Smooth muscle cell of the brain vasculature (primary cell): Measurements from ENCODE around the gene GNG5.
"Not testable (repeated sequence)": the region's sequence is repeated elsewhere in the genome, so short reads cannot be mapped to it uniquely, and the experiment has no call there.

Experiments
- DNase-seq: peaks from one replicate; pipeline ENCODE4 v3.0.0-alpha.2; 2012; ENCODE audit warnings: low read depth, low spot score

The GNG5 gene

GRCh38 chr1:84506002-84506728, at the start of gene GNG5, which contains the start of gene SPATA1:
TSS of gene GNG5 (minus strand) at chr1:84506581. CDS start at chr1:84506091, 490 bp downstream.
TSS of gene SPATA1 (plus strand) at chr1:84506386. CDS start at chr1:84516360, 9,974 bp downstream.
- DNase-seq: peak; percentile 90

GRCh38 chr1:84550826-84551225, 44.4 kb upstream of the GNG5 start:
- no peak for DNase-seq

DNA sequence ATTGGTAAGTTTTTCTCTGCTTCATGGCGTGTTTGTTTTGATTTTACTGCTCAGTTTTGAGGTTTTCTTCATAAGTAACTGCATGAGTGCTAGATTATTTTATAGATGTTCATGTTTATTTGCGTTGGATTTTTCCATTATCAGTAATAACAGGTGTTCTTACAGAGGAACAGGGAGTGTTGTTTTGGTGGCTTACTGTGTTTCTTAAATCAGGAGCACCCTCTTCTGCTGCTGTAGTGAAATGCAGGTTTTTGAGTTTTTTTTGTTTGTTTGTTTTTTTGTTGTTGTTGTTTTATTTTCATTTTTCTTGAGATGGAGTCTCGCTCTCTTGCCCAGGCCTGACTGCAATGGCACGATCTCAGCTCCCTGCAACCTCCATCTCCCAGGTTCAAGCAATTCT, 35.3 kb upstream of the GNG5 start:
- DNase-seq: no peak

DNA sequence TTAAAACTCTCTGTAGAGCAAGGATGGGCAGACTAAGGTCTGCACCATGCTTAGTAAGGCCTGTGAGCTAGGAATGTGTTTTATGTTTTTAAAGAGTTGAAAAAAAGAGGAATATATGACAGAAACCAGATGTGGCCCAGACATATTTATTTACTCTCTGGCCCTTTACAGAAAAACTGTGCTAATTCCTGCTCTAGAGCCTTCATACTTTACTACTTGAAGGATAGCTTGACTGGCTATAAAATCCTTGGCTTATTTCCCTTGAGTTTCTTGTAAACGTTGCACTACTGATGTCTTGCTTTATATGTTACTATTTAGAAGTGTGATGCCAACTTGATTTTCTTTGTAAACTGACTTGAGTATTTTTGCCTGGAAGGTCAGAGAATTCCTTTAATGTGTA, 34.4 kb upstream of the GNG5 start:
- DNase-seq: no peak

DNA sequence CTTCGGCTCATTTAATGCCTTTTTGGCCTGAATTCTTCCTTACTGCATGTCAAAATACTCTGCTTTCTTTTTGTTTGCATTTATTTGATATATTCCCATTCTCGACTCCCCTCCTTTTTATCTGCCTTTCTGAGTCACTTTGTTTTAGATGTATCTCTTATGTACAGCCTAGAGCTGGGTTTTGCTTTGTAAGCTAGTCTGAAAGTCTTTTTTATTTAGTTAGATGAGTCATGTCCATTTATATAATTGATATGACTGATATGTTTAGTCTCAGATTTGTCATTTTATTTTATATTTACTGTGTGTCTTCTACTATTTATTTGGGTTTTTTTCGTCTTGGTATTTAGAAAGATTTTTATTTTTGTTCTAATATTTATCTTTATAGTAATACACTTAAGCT, 33.6 kb upstream of the GNG5 start:
- DNase-seq: no peak

GRCh38 chr1:84538599-84538998, 32.2 kb upstream of the GNG5 start:
- no peak for DNase-seq

DNA sequence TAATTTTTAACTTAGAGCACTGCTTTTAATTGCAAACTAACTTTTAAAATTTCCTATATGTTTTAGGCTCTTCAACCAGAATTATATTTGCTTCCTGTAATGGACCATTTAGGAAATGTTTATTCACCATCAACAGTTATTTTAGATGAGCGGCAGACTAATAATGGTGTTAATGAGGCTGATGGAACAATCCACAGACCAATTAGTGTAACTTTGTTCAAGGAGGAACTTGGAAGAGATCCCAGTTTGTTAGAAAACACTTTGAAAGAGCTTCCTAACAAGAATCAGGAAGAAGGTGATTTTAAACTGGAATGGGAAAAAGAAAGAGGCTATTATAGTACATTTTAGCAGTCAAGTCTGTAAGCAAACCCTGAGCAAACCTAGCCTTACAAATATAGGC, 19.4 kb upstream of the GNG5 start:
- no peak for DNase-seq

- no peak for DNase-seq
These were observed 18.2 kb upstream of the GNG5 start for GRCh38 chr1:84524590-84524989.

GRCh38 chr1:84510668-84511067, 4.3 kb upstream of the GNG5 start:
- no peak for DNase-seq

DNA sequence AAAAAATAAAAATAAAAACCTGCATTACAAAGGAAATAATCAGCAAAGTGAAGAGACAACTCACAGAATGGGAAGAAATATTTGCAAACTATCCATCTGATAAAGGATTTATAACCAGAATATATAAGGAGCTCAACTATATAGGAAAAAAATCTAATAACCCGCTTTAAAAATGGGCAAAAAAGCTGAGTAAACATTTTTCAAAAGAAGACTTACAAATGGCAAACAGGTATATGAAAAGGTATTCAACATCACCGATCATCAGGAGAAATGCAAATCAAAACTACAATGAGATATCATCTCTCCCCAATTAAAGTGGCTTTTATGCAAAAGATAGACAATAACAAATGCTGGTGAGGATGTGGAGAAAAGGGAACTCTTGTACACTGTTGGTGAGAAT, 3.8 kb upstream of the GNG5 start:
- no peak for DNase-seq

GRCh38 chr1:84509029-84509428, 2.6 kb upstream of the GNG5 start:
- no peak for DNase-seq

GRCh38 chr1:84508510-84508909, 2.1 kb upstream of the GNG5 start:
- no peak for DNase-seq

GRCh38 chr1:84507887-84508286, 1.5 kb upstream of the GNG5 start:
- DNase-seq: not testable (repeated sequence)

DNA sequence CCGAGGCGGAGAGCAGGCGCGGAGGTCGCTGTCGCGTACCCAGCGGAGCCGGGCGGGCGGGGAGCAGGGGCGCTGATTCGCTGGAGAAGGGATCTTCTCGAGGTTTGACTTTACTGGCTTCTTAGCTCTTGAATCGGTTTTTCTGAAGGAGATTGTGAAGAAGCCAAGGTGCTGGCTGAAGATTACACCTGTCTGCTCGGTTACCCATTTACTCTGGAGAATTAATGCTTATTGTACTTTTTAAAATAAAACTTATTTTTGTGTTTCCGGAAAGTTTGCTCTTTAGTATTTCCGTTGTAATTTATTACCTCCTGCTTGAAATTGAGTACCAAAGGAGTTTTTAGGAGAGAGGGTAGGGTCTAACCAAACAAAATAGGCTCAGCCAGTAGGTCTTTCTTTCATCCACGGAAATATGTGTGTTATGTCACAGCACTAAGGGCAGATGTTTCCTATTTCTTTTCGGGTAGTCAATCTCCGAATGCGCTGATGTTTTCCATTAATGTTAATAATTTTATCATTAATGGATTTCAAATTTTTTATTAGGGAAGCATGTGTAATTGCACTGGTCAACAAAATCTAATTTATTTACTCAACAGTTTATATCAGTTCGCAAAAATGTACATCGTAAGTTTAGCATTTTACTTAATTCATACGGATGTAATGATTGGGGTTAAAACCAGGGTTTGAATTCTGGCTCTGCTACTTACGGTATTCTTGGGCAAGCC, 510 bp upstream of the GNG5 start:
- no peak for DNase-seq

- DNase-seq: no peak
These were observed 834 bp downstream of the GNG5 start for GRCh38 chr1:84505493-84506001.

DNA sequence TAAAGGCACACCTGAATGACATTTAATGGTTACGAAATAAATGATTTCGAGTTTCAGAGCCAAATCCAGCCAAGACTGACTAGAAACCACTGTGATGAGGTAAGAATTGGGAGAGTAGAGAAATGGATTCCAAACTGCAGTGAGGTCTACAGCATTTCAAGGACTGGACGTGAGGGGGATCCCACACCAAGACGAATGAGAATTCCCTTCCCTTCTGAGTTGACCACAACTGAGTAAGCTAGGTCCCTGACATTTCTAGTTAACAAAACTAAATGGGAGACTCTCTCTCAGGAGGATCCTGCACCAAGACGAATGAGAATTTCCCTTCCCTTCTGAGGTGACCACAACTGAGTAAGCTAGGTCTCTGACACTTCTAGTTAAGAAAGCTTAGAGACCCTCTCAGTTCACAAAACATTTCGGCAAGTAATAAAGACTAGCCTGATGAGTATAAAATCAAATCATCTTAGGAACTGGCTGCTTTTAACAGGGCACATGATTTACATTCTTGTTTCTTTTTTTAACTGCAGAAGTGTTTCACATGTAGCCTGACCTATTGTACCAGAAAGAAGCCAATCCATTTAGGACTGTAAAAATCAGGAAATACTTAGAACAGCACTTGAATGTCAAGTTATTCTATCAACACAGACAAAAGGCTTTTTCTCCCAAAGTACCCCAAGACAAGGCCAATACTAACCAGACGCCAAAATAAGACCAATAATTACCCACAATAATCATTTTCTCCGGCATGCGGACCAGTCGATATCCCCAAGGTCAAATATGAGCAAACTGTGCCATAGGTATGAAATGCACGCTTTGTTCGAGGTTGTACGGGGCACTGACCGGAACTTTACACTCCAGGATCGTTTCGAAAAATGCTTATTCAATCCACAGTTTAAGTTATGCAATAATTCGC, 1.5 kb downstream of the GNG5 start:
- DNase-seq: no peak

- no peak for DNase-seq
These were observed 3.5 kb downstream of the GNG5 start for GRCh38 chr1:84502927-84503326.

GRCh38 chr1:84497631-84498275, 8.6 kb downstream of the GNG5 start:
- no peak for DNase-seq

- no peak for DNase-seq
These were observed 9.9 kb downstream of the GNG5 start for GRCh38 chr1:84496498-84496897.

- no peak for DNase-seq
These were observed 12.6 kb downstream of the GNG5 start for GRCh38 chr1:84493747-84494146.

GRCh38 chr1:84492726-84493125, 13.7 kb downstream of the GNG5 start:
- DNase-seq: no peak
